Breast epithelium (tissue), 3 donors: ENCODE data around the gene KRTAP5-11.
"Not testable (repeated sequence)": the region's sequence is repeated elsewhere in the genome, so short reads cannot be mapped to it uniquely, and the experiment has no call there.

ENCODE experiments used
- POLR2A ChIP-seq: fragments of 450-650 bp; IDR thresholded peaks from one replicate; pipeline ENCODE4 v1.6.1; 2016; ENCODE audit warnings: antibody characterized with exemption, mild to moderate bottlenecking, moderate library complexity
- TF ChIP-seq, protein P1 (sequence below), 3 donors: fragments of 450-650 bp; IDR thresholded peaks; one replicate each; pipeline ENCODE4 v1.5.1; 2016 to 2017; ENCODE audit warnings: antibody characterized with exemption in 3 of 3, mild to moderate bottlenecking in 3 of 3, moderate library complexity in 3 of 3

DNA sequence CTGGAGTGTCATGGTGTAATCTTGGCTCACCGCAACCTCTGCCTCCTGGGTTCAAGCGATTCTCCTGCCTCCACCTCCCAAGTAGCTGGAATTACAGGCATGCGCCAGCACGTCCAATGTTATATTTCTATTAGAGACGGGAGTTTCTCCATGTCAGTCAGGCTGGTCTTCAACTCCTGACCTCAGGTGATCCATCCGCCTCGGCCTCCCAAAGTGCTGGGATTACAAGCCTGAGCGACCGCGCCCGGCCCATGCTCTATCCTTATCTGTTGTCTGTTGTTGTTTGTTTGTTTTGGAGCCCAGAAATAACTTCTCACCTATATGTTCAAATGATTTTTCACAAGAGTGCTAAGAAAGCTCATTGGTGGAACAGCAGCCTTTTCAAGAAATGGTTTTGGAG, 40.6 kb upstream of the KRTAP5-11 start:
- TF ChIP-seq POLR2A: not testable (repeated sequence)
- TF ChIP-seq, protein P1, sequence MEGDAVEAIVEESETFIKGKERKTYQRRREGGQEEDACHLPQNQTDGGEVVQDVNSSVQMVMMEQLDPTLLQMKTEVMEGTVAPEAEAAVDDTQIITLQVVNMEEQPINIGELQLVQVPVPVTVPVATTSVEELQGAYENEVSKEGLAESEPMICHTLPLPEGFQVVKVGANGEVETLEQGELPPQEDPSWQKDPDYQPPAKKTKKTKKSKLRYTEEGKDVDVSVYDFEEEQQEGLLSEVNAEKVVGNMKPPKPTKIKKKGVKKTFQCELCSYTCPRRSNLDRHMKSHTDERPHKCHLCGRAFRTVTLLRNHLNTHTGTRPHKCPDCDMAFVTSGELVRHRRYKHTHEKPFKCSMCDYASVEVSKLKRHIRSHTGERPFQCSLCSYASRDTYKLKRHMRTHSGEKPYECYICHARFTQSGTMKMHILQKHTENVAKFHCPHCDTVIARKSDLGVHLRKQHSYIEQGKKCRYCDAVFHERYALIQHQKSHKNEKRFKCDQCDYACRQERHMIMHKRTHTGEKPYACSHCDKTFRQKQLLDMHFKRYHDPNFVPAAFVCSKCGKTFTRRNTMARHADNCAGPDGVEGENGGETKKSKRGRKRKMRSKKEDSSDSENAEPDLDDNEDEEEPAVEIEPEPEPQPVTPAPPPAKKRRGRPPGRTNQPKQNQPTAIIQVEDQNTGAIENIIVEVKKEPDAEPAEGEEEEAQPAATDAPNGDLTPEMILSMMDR (IDR thresholded peaks at IDR 0.05): not testable (repeated sequence)
